HepG2 (cell line): ENCODE results near the gene CD58. TPM values are rescaled to one million over a fixed set of nuclear protein-coding genes. Genes with fewer than 3 reads are reported as not detected.

ENCODE experiments used
- ARID2 ChIP-seq: sonication (generic); formaldehyde crosslinking; IDR thresholded peaks from 2 replicates; pipeline ENCODE4 v1.8.1; 2022; ENCODE audit warnings: mild to moderate bottlenecking, missing genetic modification reagents, borderline replicate concordance
- ATF7-NPFF ChIP-seq: sonication (generic); formaldehyde crosslinking; IDR thresholded peaks from 2 replicates; pipeline ENCODE4 v1.8.1; 2023; ENCODE audit warnings: mild to moderate bottlenecking, low read depth, missing genetic modification reagents, moderate library complexity
- CHD2 ChIP-seq: IDR thresholded peaks from 2 replicates; pipeline ENCODE4 v1.6.1; 2011; ENCODE audit warnings: low read depth, low read length, improper control_type of control experiment
- EEA1 ChIP-seq: sonication (generic); formaldehyde crosslinking; IDR thresholded peaks from 2 replicates; pipeline ENCODE4 v1.5.1; 2020; ENCODE audit warnings: mild to moderate bottlenecking, missing genetic modification reagents, borderline replicate concordance
- GATAD2A ChIP-seq: IDR thresholded peaks from 2 replicates; pipeline ENCODE4 v1.6.1; 2016
- IKZF4 ChIP-seq: sonication (generic); formaldehyde crosslinking; IDR thresholded peaks from 2 replicates; pipeline ENCODE4 v1.5.1; 2020; ENCODE audit warnings: borderline replicate concordance, mild to moderate bottlenecking, low read depth, missing genetic modification reagents; ENCODE audit errors: not compliant biosample characterization
- IRF9 ChIP-seq: sonication (generic); formaldehyde crosslinking; IDR thresholded peaks from 2 replicates; pipeline ENCODE4 v1.8.0; 2022; ENCODE audit warnings: missing genetic modification reagents, mild to moderate bottlenecking, borderline replicate concordance
- ISL2 ChIP-seq: sonication (generic); formaldehyde crosslinking; IDR thresholded peaks from 2 replicates; pipeline ENCODE4 v1.5.0; 2020; ENCODE audit warnings: missing genetic modification reagents
- MED13 ChIP-seq: sonication (generic); formaldehyde crosslinking; IDR thresholded peaks from 2 replicates; pipeline ENCODE4 v1.5.0; 2020; ENCODE audit warnings: missing genetic modification reagents
- NFYB ChIP-seq: sonication (generic); formaldehyde crosslinking; IDR thresholded peaks from 2 replicates; pipeline ENCODE4 v1.4.0; 2020; ENCODE audit warnings: missing genetic modification reagents
- NPAS2 ChIP-seq: sonication (generic); formaldehyde crosslinking; IDR thresholded peaks from 2 replicates; pipeline ENCODE4 v1.8.0; 2022; ENCODE audit warnings: mild to moderate bottlenecking, missing genetic modification reagents, borderline replicate concordance
- POLR2AphosphoS5 ChIP-seq: IDR thresholded peaks from 2 replicates; pipeline ENCODE4 v1.6.1; 2012; ENCODE audit warnings: low read depth, low read length
- RCOR2 ChIP-seq: IDR thresholded peaks from 2 replicates; pipeline ENCODE4 v1.6.1; 2016; ENCODE audit warnings: missing biosample characterization, missing genetic modification reagents
- RFX5 ChIP-seq: IDR thresholded peaks from 2 replicates; pipeline ENCODE4 v1.6.1; 2011; ENCODE audit warnings: low read depth, low read length, improper control_type of control experiment
- SRY ChIP-seq: sonication (generic); formaldehyde crosslinking; IDR thresholded peaks from 2 replicates; pipeline ENCODE4 v1.8.0; 2022; ENCODE audit warnings: mild to moderate bottlenecking, missing genetic modification reagents
- TAF1 ChIP-seq: sonication (generic); formaldehyde crosslinking; IDR thresholded peaks from 2 replicates; pipeline ENCODE4 v1.4.0; 2020; ENCODE audit warnings: missing genetic modification reagents
- TCF12 ChIP-seq, 2 experiments: fragments of 450-650 bp in 1 of 2; sonication (generic) in 1 of 2; formaldehyde crosslinking in 1 of 2; IDR thresholded peaks; 2 replicates each; pipeline versions ENCODE4 v1.6.1 to v1.8.0; 2017 to 2022; ENCODE audit warnings: antibody characterized with exemption in 1 of 2, mild to moderate bottlenecking in 1 of 2, missing genetic modification reagents in 1 of 2, moderate library complexity in 1 of 2
- TOE1 ChIP-seq: sonication (generic); formaldehyde crosslinking; IDR thresholded peaks from 2 replicates; pipeline ENCODE4 v1.4.0; 2020; ENCODE audit warnings: mild to moderate bottlenecking, missing genetic modification reagents
- ZFY ChIP-seq: sonication (generic); formaldehyde crosslinking; IDR thresholded peaks from 2 replicates; pipeline ENCODE4 v1.4.0; 2020; ENCODE audit warnings: missing genetic modification reagents
- ZNF20 ChIP-seq: sonication (generic); formaldehyde crosslinking; IDR thresholded peaks from 2 replicates; pipeline ENCODE4 v1.4.0; 2020; ENCODE audit warnings: mild to moderate bottlenecking, moderate library complexity, missing genetic modification reagents
- polyA plus RNA-seq, 8 experiments: library from polyadenylated mRNA; depleted of rRNA in 3 of 8; stranded (reverse) in 7 of 8; unstranded in 1 of 8; fragments of >200 nt; fragmentation: Illumina TruSeq in 4 of 8; extraction: Trizol in 4 of 8; gene quantifications; 2 replicates each; pipeline versions ENCODE4 v1.2.1 to v1.2.3, GENCODE V29; 2011 to 2016; ENCODE audit warnings: low read depth in 4 of 8, missing spikeins in 1 of 8, mixed read lengths in 1 of 8; ENCODE audit not compliant: insufficient read depth in 1 of 8
- total RNA-seq, 5 experiments: library from RNA; depleted of rRNA; stranded (reverse); fragments of >200 nt; fragmentation: Illumina TruSeq; extraction: Trizol; gene quantifications; 2 replicates each; pipeline ENCODE4 v1.2.3, GENCODE V29; 2016; ENCODE audit warnings: low read depth in 1 of 5
- TF ChIP-seq, protein P1 (sequence below): sonication (generic); formaldehyde crosslinking; IDR thresholded peaks from 2 replicates; pipeline ENCODE4 v1.5.1; 2020; ENCODE audit warnings: missing genetic modification reagents, mild to moderate bottlenecking, borderline replicate concordance
- TF ChIP-seq, protein P2 (sequence below), 2 experiments: sonication (generic) in 1 of 2; formaldehyde crosslinking in 1 of 2; IDR thresholded peaks; 2 replicates each; pipeline versions ENCODE4 v1.4.0 to v1.6.1; 2016 to 2020; ENCODE audit warnings: borderline replicate concordance in 1 of 2, low read depth in 1 of 2, mild to moderate bottlenecking in 1 of 2, missing genetic modification reagents in 1 of 2

Gene CD58
- total and polyA plus RNA-seq, 2 of the 13 experiments (the other 11 are each of a cell fraction or from before 2014, with no cell fraction given): 9.4 to 13.5 TPM

DNA sequence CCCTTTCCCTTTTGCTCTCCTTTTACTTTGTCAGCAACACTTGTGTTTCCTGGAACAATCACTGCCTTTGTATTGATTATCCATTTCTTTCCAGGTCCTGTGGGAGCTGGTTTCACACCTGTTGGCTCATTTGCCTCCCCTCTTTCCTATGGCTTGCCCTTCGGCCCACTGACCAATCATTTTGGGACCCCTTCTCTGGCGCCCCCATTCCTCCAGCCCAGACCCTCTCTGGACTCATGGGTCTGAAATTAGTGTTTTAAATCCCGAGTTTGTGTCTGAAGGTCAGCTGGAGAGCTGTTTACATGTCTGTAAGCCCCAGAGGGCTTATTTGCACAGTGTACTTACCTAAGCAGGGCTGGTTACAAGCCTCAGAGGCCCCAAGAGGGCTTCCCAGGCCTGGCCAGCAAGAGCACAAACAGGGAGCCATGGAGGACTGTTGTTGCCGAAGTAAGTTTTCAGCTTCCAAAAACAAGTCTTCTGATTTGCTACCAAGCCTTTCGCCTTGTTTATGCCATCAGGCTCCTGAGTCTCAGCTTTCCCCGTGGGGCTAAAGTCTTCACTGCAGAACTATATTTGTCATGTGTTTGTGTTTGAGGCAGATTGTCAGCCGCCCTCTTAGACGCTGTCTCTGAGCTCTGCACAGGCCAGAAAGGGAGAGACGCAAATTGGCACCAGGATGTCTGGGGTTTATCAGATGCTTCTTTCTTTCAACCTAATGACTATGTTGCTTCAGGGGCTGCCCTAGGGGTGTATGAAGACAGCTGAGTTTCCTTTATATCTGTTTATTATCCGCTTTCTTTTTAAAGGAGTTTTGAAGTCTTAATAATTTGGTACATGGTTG, 104.8 kb downstream of the CD58 start (continued):
- TF ChIP-seq ARID2 (CRISPR knock-in tag) (peak; percentile 81; the same call in 1 of the 2 replicates), IRF9 (CRISPR knock-in tag) (peak; percentile 36; the same call in 1 of the 2 replicates), ZNF20 (CRISPR knock-in tag) (peak; percentile 95; the same call in 1 of the 2 replicates), NPAS2 (CRISPR knock-in tag) (no peak), TAF1 (CRISPR knock-in tag) (peak; percentile 65; the same call in 1 of the 2 replicates), SRY (CRISPR knock-in tag) (peak; percentile 72; the same call in 1 of the 2 replicates), ATF7-NPFF (CRISPR knock-in tag) (0 out of 2 replicates have a peak, but pooled peaks have one; percentile 27), RCOR2 (CRISPR knock-in tag) (peak; percentile 64), GATAD2A (peak; percentile 89), TCF12 (IDR thresholded peaks at IDR 0.05) (no peak), TCF12 (CRISPR knock-in tag; IDR thresholded peaks at IDR 0.05) (no peak), ZFY (CRISPR knock-in tag) (peak; percentile 89), EEA1 (CRISPR knock-in tag) (no peak), TOE1 (CRISPR knock-in tag) (0 out of 2 replicates have a peak, but pooled peaks have one; percentile 36), CHD2 (no peak), RFX5 (no peak), IKZF4 (CRISPR knock-in tag) (no peak), POLR2AphosphoS5 (peak; percentile 83), NFYB (CRISPR knock-in tag) (0 out of 2 replicates have a peak, but pooled peaks have one; percentile 30), ISL2 (CRISPR knock-in tag) (peak; percentile 77), MED13 (0 out of 2 replicates have a peak, but pooled peaks have one; percentile 79)
- TF ChIP-seq, protein P1, sequence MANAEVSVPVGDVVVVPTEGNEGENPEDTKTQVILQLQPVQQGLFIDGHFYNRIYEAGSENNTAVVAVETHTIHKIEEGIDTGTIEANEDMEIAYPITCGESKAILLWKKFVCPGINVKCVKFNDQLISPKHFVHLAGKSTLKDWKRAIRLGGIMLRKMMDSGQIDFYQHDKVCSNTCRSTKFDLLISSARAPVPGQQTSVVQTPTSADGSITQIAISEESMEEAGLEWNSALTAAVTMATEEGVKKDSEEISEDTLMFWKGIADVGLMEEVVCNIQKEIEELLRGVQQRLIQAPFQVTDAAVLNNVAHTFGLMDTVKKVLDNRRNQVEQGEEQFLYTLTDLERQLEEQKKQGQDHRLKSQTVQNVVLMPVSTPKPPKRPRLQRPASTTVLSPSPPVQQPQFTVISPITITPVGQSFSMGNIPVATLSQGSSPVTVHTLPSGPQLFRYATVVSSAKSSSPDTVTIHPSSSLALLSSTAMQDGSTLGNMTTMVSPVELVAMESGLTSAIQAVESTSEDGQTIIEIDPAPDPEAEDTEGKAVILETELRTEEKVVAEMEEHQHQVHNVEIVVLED (CRISPR knock-in tag): peak; percentile 21; the same call in 1 of the 2 replicates
- TF ChIP-seq, protein P2, sequence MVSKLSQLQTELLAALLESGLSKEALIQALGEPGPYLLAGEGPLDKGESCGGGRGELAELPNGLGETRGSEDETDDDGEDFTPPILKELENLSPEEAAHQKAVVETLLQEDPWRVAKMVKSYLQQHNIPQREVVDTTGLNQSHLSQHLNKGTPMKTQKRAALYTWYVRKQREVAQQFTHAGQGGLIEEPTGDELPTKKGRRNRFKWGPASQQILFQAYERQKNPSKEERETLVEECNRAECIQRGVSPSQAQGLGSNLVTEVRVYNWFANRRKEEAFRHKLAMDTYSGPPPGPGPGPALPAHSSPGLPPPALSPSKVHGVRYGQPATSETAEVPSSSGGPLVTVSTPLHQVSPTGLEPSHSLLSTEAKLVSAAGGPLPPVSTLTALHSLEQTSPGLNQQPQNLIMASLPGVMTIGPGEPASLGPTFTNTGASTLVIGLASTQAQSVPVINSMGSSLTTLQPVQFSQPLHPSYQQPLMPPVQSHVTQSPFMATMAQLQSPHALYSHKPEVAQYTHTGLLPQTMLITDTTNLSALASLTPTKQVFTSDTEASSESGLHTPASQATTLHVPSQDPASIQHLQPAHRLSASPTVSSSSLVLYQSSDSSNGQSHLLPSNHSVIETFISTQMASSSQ (IDR thresholded peaks at IDR 0.05; ENCODE audit: low read depth): peak; percentile 77
- TF ChIP-seq, protein P2 (CRISPR knock-in tag; IDR thresholded peaks at IDR 0.05; ENCODE audit: borderline replicate concordance): peak; percentile 70; the same call in 1 of the 2 replicates
